Activated T-helper 17 cell treated with anti-CD3 and anti-CD28 coated beads, Interleukin-2, amount 50 U/mL, for 72 hours (primary cell): ENCODE results near the gene FABP6. TPM values are rescaled to one million over a fixed set of nuclear protein-coding genes. Genes with fewer than 3 reads are reported as not detected.

ENCODE experiments used
- ATAC-seq: fragments of 150-1000 bp; cut with Tn5 transposase; replicated peaks from 2 replicates; pipeline ENCODE4 v1.10.0; 2021; ENCODE audit warnings: mild to moderate bottlenecking, moderate library complexity
- H3K27ac Mint-ChIP-seq: one replicate; pipeline ENCODE4 v1.8.0; 2022; ENCODE audit warnings: mixed read lengths
- H3K27me3 Mint-ChIP-seq: one replicate; pipeline ENCODE4 v1.8.0; 2022; ENCODE audit warnings: mixed read lengths
- H3K36me3 Mint-ChIP-seq: one replicate; pipeline ENCODE4 v1.8.0; 2022; ENCODE audit warnings: low read depth, mild to moderate bottlenecking, mixed read lengths
- H3K4me1 Mint-ChIP-seq: one replicate; pipeline ENCODE4 v1.8.0; 2022; ENCODE audit warnings: mixed read lengths
- H3K4me3 Mint-ChIP-seq: one replicate; pipeline ENCODE4 v1.8.0; 2022; ENCODE audit warnings: mild to moderate bottlenecking, mixed read lengths
- H3K9me3 Mint-ChIP-seq: one replicate; pipeline ENCODE4 v1.8.0; 2022; ENCODE audit warnings: mixed read lengths
- total RNA-seq, 2 donors: library from RNA; stranded (reverse); gene quantifications; one replicate each; pipeline ENCODE4 v1.2.3, GENCODE V29; 2022

Gene FABP6
- total RNA-seq, 2 donors from 2014 or later = 0.87 TPM; not detected in 1

DNA sequence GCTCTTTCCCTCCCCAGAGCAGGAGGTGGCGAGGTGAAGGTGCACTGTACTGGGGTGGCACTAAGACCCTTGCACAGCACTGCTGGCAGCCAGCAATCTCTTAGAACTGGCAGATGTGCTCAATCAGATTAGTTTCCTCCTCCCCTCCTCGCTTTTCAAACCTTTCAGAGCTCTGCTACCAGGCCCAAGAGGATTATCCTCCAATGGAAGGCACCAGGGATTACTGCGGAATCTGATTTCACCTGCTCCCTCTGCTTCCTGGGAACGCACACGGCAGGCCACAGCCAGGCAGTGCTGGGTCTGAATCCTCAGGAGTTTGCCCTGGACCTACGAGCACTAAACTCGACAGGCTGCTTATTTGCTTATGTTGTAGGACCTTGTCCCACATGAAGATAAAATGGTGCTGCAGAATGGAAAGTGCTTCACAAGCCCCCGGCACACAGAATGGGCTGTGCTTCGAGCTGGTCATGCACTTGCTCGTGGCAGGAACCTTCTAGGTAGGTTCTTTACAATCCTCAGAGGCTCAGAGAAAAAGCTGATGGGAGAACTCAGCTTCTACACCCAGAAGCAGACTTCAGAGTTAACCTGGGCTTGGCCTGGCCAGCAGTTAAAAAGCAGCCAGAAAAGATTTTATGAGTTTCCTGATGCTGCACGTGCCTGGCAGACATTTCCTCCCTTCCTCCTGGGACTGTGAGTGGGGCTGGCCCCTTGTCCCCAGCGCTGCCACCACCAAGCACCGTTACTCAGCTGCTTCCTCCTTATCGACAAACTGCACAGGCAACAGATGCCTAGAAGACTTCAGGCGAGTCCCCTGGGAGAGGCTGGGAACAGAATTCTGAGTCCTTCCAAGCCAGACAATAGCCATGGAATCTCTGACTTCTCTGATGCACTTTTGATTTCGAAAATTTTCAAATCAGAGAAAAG, 33.1 kb downstream of the FABP6 start:
- Mint-ChIP-seq H3K36me3 (no peaks in the 10 kb centered on the region), H3K27ac (no peak overlapping the region), H3K9me3 (no peaks in the 10 kb centered on the region), H3K4me1 (no peaks in the 10 kb centered on the region), H3K27me3 (peaks cover 32% of the 10 kb centered on the region), H3K4me3 (no peak overlapping the region)
- no peak for ATAC-seq

DNA sequence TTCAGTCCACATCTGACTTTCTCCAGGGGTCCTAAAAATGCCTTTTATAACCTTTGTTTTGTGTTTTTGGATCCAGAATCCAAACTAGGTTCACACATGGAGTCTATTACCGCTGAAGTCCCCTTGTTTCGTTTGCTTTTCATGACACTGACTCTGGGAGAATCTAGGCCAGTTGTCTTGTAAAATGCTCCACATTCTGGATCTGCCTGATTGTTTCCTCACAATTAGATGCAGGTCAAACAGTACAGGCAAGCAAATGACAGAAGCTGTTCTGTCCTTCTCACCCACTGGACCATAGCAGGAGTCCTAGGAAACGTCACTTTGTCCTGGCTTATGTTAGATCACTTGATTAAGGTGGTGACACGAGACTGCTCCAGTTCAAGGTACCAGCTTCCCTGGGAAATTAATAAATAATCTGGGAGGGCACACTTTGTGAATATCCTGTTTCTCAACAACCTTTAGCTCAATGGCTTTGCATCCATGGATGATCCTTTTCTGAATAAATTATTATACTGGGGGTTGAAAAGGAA, 34.1 kb downstream of the FABP6 start:
- no peak for ATAC-seq
- no peak overlapping the region for H3K4me3 Mint-ChIP-seq
- no peaks in the 10 kb centered on the region for H3K9me3 Mint-ChIP-seq
- peaks cover 32% of the 10 kb centered on the region for H3K27me3 Mint-ChIP-seq
- H3K27ac Mint-ChIP-seq = no peak overlapping the region
- H3K36me3 Mint-ChIP-seq = no peaks in the 10 kb centered on the region
- no peaks in the 10 kb centered on the region for H3K4me1 Mint-ChIP-seq

DNA sequence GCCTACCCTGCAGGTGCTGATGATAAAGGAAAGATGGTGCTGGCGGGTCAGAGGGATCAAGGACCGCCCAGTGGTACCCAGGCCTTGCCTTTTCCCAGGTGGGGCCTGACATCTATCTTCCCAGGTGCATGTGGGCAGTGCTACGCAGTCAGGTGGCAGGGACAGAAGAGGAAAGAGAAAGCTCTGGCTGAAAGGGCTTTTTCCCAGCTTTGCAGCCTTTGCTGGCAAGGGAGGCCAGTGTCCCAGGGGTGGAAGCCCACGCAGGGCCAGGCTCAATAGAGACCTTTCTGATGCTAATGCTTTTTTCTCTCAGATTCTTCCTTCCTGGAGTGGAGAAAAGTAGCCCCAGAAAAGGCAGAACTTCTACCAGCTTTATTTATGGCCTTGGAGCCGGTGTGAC, 36.7 kb downstream of the FABP6 start:
- Mint-ChIP-seq H3K4me3 (no peak overlapping the region), H3K9me3 (no peaks in the 10 kb centered on the region)

DNA sequence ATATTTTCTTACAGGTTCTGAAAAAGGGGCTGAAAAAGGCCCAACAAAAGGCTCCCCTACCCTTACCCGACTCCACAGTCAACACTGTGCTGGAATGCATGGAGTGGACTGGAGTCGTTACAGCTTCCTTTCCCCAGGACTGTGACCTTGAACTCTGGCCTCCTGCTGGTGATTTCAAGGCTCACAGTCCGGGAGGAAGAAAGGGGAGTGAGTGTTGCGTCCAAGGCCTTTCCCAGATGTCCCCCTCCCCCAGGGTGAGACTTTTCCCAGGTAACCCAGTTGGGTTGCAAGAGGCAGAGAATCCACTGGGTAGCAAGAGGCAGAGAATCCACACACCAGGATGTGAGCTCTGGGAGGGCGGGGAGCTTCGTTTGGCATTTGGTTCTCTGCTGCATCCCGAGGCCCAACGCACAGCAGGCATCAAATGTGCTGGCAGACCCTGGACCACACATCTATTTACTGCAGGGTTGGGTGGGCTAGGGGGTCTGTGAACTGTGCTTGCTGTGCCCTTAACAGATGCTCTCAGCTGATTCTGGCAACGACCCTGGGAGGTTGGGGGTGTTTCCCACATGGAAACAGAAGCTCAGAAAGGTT, 37.5 kb downstream of the FABP6 start:
- Mint-ChIP-seq H3K9me3 (no peaks in the 10 kb centered on the region), H3K4me3 (no peak overlapping the region), H3K27ac (no peak overlapping the region), H3K36me3 (no peaks in the 10 kb centered on the region), H3K27me3 (peaks cover 20% of the 10 kb centered on the region), H3K4me1 (no peaks in the 10 kb centered on the region)
- no peak for ATAC-seq

More for the DNA sequence above, 36.7 kb downstream of the FABP6 start:
- H3K27ac Mint-ChIP-seq = no peak overlapping the region
- peaks cover 28% of the 10 kb centered on the region for H3K27me3 Mint-ChIP-seq
- H3K4me1 Mint-ChIP-seq = no peaks in the 10 kb centered on the region
- H3K36me3 Mint-ChIP-seq = no peaks in the 10 kb centered on the region
- no peak for ATAC-seq

DNA sequence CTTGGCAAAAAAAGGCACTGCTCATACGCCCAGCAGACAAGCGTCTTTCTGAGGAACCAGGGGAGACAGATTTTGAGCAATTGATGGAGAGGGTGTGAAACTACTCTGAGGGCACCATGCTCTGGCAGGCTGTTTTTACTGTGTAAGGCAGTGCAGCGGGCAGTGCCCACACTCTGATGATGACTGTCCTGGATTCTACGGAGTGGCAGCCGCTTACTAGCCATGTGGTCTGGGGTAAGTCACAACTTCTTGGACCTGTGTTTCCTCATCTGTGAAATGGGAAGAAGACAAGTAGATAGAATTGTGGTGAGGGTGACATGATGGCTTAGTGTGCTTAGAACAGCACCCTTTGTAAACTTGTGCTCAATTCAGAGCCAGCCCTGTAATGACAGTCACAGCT, 38.8 kb downstream of the FABP6 start:
- ATAC-seq = no peak

DNA sequence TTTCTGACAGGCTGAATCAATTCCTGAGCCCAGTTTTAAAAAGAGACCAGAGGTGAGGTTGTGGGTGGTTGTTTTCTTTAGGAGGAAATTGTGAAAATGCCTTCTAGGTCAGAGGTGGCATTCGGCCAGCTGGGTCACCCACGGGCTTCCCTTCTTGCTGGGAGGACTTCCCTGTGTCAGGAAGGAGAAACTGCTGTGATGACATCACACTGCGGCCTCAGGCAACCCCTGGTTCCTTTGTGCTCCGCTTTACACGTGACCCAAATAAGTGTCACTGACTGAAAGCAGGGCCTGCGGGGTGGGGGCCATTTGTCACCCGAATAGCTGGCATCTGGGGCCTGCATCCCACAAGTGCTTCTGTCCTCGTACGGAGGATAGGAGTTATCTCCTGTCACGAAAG, 39.7 kb downstream of the FABP6 start:
- Mint-ChIP-seq H3K27ac (no peak overlapping the region), H3K27me3 (peaks cover 11% of the 10 kb centered on the region), H3K4me3 (no peak overlapping the region), H3K36me3 (no peaks in the 10 kb centered on the region), H3K4me1 (no peaks in the 10 kb centered on the region), H3K9me3 (no peaks in the 10 kb centered on the region)
- no peak for ATAC-seq

More for the DNA sequence above, 38.8 kb downstream of the FABP6 start:
- Mint-ChIP-seq H3K27ac (no peak overlapping the region), H3K9me3 (no peaks in the 10 kb centered on the region), H3K4me1 (no peaks in the 10 kb centered on the region), H3K36me3 (no peaks in the 10 kb centered on the region), H3K27me3 (peaks cover 12% of the 10 kb centered on the region), H3K4me3 (no peak overlapping the region)

DNA sequence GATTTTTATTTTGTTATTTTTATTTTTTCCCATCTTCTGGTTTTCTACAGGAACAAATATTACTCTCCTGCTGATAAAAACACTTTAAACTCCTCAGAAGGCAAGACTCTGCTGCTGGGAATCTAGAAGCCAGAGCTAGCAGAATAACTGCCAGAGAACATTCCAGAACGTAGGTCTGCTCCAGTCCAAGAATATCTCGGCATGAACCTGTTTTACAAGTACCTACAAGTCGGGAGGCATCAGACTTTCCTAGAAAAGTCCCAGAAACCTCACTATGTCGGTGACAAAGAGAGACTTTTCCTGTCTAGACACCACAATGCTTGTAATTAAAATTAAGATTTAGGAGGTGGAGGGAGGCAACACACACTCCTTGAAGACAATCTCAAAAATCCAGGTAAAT, 41.4 kb downstream of the FABP6 start:
- peaks cover 7% of the 10 kb centered on the region for H3K27me3 Mint-ChIP-seq
- no peaks in the 10 kb centered on the region for H3K9me3 Mint-ChIP-seq
- H3K27ac Mint-ChIP-seq = no peak overlapping the region
- H3K4me1 Mint-ChIP-seq = no peaks in the 10 kb centered on the region
- H3K36me3 Mint-ChIP-seq = no peaks in the 10 kb centered on the region
- H3K4me3 Mint-ChIP-seq = no peak overlapping the region
- no peak for ATAC-seq

DNA sequence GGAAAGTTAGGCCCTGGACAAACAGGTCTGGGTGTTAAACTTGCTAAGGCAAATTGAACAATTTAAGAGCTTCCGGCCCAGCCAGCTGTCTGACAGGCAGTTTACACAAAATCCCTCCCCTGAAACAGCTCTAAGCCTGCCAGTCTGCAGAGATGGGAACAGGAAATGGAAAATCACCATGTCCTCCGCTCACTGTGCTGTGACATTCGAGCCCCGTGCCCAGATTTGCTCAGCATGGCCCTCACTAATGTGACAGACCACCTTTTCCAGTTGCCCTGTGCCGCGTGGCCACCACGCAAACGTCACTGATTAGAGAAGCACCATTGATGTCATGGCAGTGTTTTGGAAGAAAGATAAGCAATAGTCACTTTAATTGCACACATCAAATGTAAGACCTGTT, 42.1 kb downstream of the FABP6 start:
- no peak overlapping the region for H3K27ac Mint-ChIP-seq
- no peak overlapping the region for H3K4me3 Mint-ChIP-seq
- H3K36me3 Mint-ChIP-seq = no peaks in the 10 kb centered on the region
- H3K4me1 Mint-ChIP-seq = no peaks in the 10 kb centered on the region
- no peaks in the 10 kb centered on the region for H3K9me3 Mint-ChIP-seq
- H3K27me3 Mint-ChIP-seq = peaks cover 5% of the 10 kb centered on the region
- no peak for ATAC-seq

DNA sequence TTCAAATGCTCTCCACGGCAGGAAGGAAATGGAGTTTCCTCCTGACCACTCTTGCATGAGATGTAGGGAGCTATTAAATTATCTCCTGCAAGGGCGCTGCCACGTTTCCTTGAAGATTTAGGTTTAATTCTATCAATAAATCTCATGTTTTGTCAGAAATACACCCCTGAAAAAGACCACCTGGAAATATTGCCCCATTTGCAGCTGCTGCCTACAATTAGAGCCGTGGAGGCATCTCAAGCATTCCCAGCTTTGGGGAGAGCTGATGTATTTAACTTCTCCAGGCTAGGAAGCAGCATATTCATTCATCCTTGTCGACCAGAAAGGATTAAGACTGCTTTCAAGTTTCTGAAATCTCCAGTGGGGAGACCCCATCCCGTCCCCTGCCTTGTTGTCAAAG, 42.5 kb downstream of the FABP6 start:
- ATAC-seq = no peak

DNA sequence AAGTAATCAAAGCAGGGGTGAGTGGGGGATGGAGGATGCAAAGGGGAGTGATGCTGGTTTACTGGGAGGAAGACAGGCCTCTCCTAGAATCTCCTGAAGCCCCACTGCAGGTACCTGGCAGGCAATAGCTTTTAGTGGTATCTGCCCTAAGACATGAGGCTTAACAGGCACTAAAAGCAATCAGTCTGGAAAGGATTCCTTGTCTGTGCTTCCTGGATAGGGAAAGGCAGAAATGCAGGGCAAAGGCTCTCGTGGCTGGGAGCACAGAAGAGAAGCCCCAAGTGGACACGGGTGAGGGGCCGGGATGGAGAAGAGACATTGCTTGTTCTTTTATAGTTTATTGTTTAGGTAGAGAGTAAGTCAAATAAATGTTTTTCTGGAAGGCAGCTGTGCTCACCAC, 43.0 kb downstream of the FABP6 start:
- no peak overlapping the region for H3K27ac Mint-ChIP-seq
- H3K4me3 Mint-ChIP-seq = no peak overlapping the region

More for the DNA sequence above, 42.5 kb downstream of the FABP6 start:
- Mint-ChIP-seq H3K27ac (no peak overlapping the region), H3K27me3 (peaks cover 4% of the 10 kb centered on the region), H3K9me3 (no peaks in the 10 kb centered on the region), H3K36me3 (no peaks in the 10 kb centered on the region), H3K4me1 (no peaks in the 10 kb centered on the region), H3K4me3 (no peak overlapping the region)

DNA sequence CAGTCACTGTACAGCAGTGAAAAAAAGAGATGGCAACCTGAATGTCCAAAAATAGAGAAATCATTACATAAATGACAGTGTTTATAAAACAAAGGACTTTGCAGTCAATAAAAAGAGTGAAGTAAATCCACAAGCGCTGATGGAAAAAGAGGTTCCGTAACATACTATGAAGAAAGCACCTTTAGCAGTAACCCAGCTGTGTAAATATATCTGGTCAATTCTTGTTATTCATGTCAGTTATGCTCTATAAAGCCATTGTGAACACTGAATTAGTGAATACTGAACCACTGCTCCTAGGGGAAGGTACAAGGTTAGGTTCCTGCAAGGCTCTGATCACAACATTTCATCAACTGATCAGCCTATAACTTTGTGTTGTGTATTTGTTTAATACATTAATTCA, 43.6 kb downstream of the FABP6 start:
- ATAC-seq = no peak
- no peaks in the 10 kb centered on the region for H3K4me1 Mint-ChIP-seq
- no peak overlapping the region for H3K4me3 Mint-ChIP-seq
- no peak overlapping the region for H3K27ac Mint-ChIP-seq
- no peaks in the 10 kb centered on the region for H3K9me3 Mint-ChIP-seq
- peaks cover 4% of the 10 kb centered on the region for H3K27me3 Mint-ChIP-seq
- no peaks in the 10 kb centered on the region for H3K36me3 Mint-ChIP-seq

More for the DNA sequence above, 43.0 kb downstream of the FABP6 start:
- ATAC-seq = no peak
- Mint-ChIP-seq H3K9me3 (no peaks in the 10 kb centered on the region), H3K27me3 (peaks cover 4% of the 10 kb centered on the region), H3K4me1 (no peaks in the 10 kb centered on the region), H3K36me3 (no peaks in the 10 kb centered on the region)

DNA sequence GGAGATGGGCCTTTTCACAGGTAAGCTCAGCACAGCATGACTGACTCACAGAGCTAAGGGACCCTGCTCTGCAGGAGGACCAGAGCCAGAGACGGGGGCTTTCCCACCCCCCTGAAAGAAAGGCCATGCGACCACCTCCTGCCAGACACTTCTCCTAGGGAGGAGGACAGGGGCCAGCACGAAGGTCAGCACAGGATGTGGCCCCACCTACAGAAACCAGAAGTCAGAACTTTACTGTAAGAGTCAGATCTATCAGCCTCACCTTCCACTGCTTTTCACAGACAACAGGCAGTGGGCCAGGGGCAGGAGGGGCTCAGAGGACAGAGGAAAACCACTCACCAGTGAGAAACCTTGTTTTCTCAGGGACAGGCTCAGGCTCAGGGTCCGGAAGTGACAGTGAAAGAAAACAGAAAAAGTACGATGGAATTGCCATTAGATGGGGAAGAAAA, 45.2 kb downstream of the FABP6 start:
- H3K4me3 Mint-ChIP-seq = no peak overlapping the region
- ATAC-seq = no peak
- no peak overlapping the region for H3K27ac Mint-ChIP-seq
- no peaks in the 10 kb centered on the region for H3K4me1 Mint-ChIP-seq
- no peaks in the 10 kb centered on the region for H3K9me3 Mint-ChIP-seq
- H3K27me3 Mint-ChIP-seq = peaks cover 5% of the 10 kb centered on the region
- no peaks in the 10 kb centered on the region for H3K36me3 Mint-ChIP-seq

DNA sequence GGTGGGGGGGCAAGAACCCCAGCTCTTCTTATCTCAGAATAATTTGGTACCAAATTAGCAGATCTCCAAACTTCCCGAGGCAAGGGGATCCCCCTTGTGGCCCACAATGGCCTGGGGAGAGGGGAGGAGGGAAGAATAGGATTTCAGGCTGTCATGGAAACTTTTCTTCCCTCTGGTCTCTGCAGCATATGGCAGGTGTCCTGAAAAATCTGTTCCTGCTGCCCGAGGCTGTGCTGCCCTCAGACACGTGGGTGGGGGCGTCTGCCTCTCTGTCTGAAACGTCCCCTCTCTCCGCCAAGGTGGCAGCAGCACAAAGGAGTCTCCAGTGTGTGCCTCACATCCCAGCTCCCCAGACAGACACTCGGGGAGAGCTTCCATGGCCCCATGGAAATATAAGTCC, 49.0 kb downstream of the FABP6 start:
- no peaks in the 10 kb centered on the region for H3K4me1 Mint-ChIP-seq
- no peak overlapping the region for H3K4me3 Mint-ChIP-seq
- ATAC-seq = no peak
- H3K27me3 Mint-ChIP-seq = peaks cover 9% of the 10 kb centered on the region
- no peak overlapping the region for H3K27ac Mint-ChIP-seq
- H3K36me3 Mint-ChIP-seq = no peaks in the 10 kb centered on the region
- H3K9me3 Mint-ChIP-seq = no peaks in the 10 kb centered on the region

DNA sequence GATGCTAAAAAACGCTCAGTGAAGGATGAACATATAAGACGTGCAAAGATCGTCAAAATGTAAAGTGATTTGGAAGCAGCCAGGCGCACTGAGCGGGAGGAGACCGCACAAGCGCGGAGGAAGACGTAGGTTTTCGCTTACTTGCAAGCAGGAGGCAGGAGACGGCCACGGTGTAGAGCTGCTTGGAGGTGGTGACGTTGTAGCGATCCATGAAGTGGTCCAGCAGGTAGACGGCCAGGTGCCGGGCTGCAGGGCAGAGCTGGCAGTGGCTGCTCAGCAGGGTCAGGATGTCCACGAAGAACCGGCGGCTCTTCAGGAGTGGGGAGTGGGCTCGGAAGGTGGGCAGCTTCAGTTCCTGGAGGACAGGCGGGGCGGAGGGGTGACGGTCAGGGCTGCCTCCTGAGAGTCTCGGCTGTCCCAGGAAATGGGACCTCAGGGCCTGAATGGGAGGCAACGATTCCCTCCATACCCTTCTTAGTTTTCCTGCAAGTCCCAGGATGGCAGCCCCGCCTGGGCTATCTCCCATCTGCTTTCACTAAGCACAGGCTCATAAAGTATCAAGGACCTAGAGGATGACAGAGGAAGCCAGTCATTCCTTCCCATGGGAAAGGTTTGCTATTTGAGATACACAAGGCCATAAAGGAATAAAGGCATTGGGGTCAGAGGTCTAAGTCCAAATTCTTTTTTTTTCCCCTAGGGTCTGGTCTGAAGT, 51.2 kb downstream of the FABP6 start:
- Mint-ChIP-seq H3K9me3 (no peaks in the 10 kb centered on the region), H3K27ac (no peak overlapping the region), H3K27me3 (peaks cover 9% of the 10 kb centered on the region), H3K36me3 (no peaks in the 10 kb centered on the region), H3K4me3 (no peak overlapping the region), H3K4me1 (no peaks in the 10 kb centered on the region)
- ATAC-seq = no peak
